ENCODE results near the gene CPXM1.

GRCh38 chr20:2840967-2841531 lies 40.6 kb upstream of the CPXM1 start:
- TF ChIP-seq CTCF (optimal IDR thresholded peaks at IDR 0.05 in 1 of 3, IDR thresholded peaks at IDR 0.05 in 1 of 3, conservative IDR thresholded peaks at IDR 0.05 in 1 of 3; ENCODE audit: extremely low read depth in 1 of 3, insufficient read depth in 2 of 3, low read length in 3 of 3) (no peak), EZH2 (IDR thresholded peaks at IDR 0.05; ENCODE audit: low read length) (no peak)

Data from keratinocyte (primary cell).